Body of pancreas (tissue), 4 donors: Measurements from ENCODE around the gene MAGEA10. TPM values are rescaled to one million over a fixed set of nuclear protein-coding genes. Genes with fewer than 3 reads are reported as not detected.

Experiments used
- ATAC-seq: fragments of 150-250 bp; one replicate; pipeline ENCODE4 v1.9.1; 2016
- DNase-seq, 4 donors: peaks; one replicate each; pipeline ENCODE4 v3.0.0-alpha.2; 2019
- H3K27ac ChIP-seq, 4 donors: fragments of 200-600 bp; sonication (generic); 1 replicate in 3 of 4; 2 replicates in 1 of 4; pipeline versions ENCODE4 v1.5.1 to v1.6.1; 2016 to 2019; ENCODE audit warnings: mild to moderate bottlenecking in 1 of 4, mixed read lengths in 1 of 4, moderate library complexity in 1 of 4
- H3K27me3 ChIP-seq, 2 donors: fragments of 200-600 bp; sonication (generic); one replicate each; pipeline ENCODE4 v1.6.0; 2016; ENCODE audit warnings: mild to moderate bottlenecking in 1 of 2
- H3K36me3 ChIP-seq, 2 donors: fragments of 200-600 bp; sonication (generic); replicated peaks in 1 of 2; 2 replicates each; pipeline ENCODE4 v1.5.1; 2016; ENCODE audit warnings: low read depth in 2 of 2; ENCODE audit not compliant: insufficient read depth in 1 of 2
- H3K4me1 ChIP-seq: fragments of 200-600 bp; sonication (generic); one replicate; pipeline ENCODE4 v1.6.0; 2016
- H3K4me3 ChIP-seq, 2 donors: fragments of 200-600 bp; sonication (generic); 1 replicate in 1 of 2; 2 replicates in 1 of 2; pipeline ENCODE4 v1.5.1; 2016 to 2019
- H3K9me3 ChIP-seq, 3 donors: fragments of 200-600 bp; sonication (generic); 1 replicate in 2 of 3; 2 replicates in 1 of 3; pipeline ENCODE4 v1.5.1; 2016
- CTCF ChIP-seq, 7 experiments: fragments of 450-650 bp in 4 of 7; fragments of 200-600 bp in 3 of 7; sonication (generic) in 3 of 7; IDR thresholded peaks; one replicate each; pipeline ENCODE4 v1.5.1; 2016 to 2019; ENCODE audit warnings: antibody characterized with exemption in 7 of 7
- POLR2A ChIP-seq, 3 donors: fragments of 450-650 bp; IDR thresholded peaks; one replicate each; pipeline ENCODE4 v1.6.1; 2016; ENCODE audit warnings: antibody characterized with exemption in 3 of 3, mild to moderate bottlenecking in 2 of 3
- WGBS, 2 donors: methylation state at CpG; one replicate each; pipeline ENCODE4 v1.1.5; 2017; 5-methylcytosine and 5-hydroxymethylcytosine counted together
- intact Hi-C: fragments of 100-400 bp; cut with DNase I; formaldehyde crosslinking; loops from one replicate; pipeline ENCODE4 v1.15.1; 2023
- total RNA-seq, 2 donors: library from RNA; depleted of rRNA; stranded (reverse); fragments of >200 nt; gene quantifications; one replicate each; pipeline ENCODE4 v1.1.0, GENCODE V29; 2016

The MAGEA10 gene
- total RNA-seq, 2 donors from 2014 or later = not detected

- WGBS, 2 donors = 46 to 71% methylated on average over 2 of the region's 2 CpGs
- Histone ChIP-seq H3K4me1 (no peaks in the 10 kb centered on the region), H3K4me3 (no peak overlapping the region), H3K9me3 (no peaks in the 10 kb centered on the region), H3K27me3 (no peaks in the 10 kb centered on the region), H3K27ac (no peak overlapping the region), H3K36me3 (no peaks in the 10 kb centered on the region)
- TF ChIP-seq CTCF (IDR thresholded peaks at IDR 0.05) (no peak), POLR2A (IDR thresholded peaks at IDR 0.05) (no peak)
- intact Hi-C loops = no loop called here
- DNase-seq (no peak), ATAC-seq (no peak)
Measured at GRCh38 chrX:152165033-152165743, 26.8 kb upstream of the MAGEA10 start.

- TF ChIP-seq POLR2A (IDR thresholded peaks at IDR 0.05) (no peak), CTCF (IDR thresholded peaks at IDR 0.05) (no peak)
- H3K27me3 ChIP-seq = no peaks in the 10 kb centered on the region
- intact Hi-C loops = no loop called here
- no peak for DNase-seq
- H3K4me3 ChIP-seq = no peak overlapping the region
- no peaks in the 10 kb centered on the region for H3K4me1 ChIP-seq
- no peak overlapping the region for H3K27ac ChIP-seq
- ATAC-seq = no peak
- 88 to 100% methylated on average over 1 to 2 of the region's 2 CpGs for WGBS, 2 donors
- H3K9me3 ChIP-seq = no peaks in the 10 kb centered on the region
- no peaks in the 10 kb centered on the region for H3K36me3 ChIP-seq
Measured at GRCh38 chrX:152157042-152157441, 18.7 kb upstream of the MAGEA10 start.

GRCh38 chrX:152155766-152156310 lies 17.5 kb upstream of the MAGEA10 start:
- DNase-seq (no peak), ATAC-seq (no peak)
- H3K9me3 ChIP-seq = no peaks in the 10 kb centered on the region
- H3K36me3 ChIP-seq = no peaks in the 10 kb centered on the region
- 60 to 77% methylated on average over 2 of the region's 2 CpGs for WGBS, 2 donors
- no peak overlapping the region for H3K27ac ChIP-seq
- no peaks in the 10 kb centered on the region for H3K27me3 ChIP-seq
- intact Hi-C loops = no loop called here
- H3K4me1 ChIP-seq = no peaks in the 10 kb centered on the region
- H3K4me3 ChIP-seq = no peak overlapping the region
- TF ChIP-seq POLR2A (IDR thresholded peaks at IDR 0.05) (no peak), CTCF (IDR thresholded peaks at IDR 0.05) (no peak)

- WGBS, 2 donors = 100% methylated on average over 1 of the region's 1 CpG; no CpG with 5 or more reads in 1 of the 2 donors
Measured at GRCh38 chrX:152154050-152154449, 15.7 kb upstream of the MAGEA10 start.

More at GRCh38 chrX:152154050-152154449, 15.7 kb upstream of the MAGEA10 start:
- no peaks in the 10 kb centered on the region for H3K36me3 ChIP-seq
- TF ChIP-seq CTCF (IDR thresholded peaks at IDR 0.05) = no peak
- no peak for TF ChIP-seq POLR2A (IDR thresholded peaks at IDR 0.05)
- H3K4me3 ChIP-seq = no peak overlapping the region
- DNase-seq (no peak), ATAC-seq (no peak)
- intact Hi-C loops = no loop called here
- no peaks in the 10 kb centered on the region for H3K4me1 ChIP-seq
- no peaks in the 10 kb centered on the region for H3K9me3 ChIP-seq
- H3K27me3 ChIP-seq = no peaks in the 10 kb centered on the region
- H3K27ac ChIP-seq = no peak overlapping the region
